ENCODE data around the gene TMEM42.

DNA sequence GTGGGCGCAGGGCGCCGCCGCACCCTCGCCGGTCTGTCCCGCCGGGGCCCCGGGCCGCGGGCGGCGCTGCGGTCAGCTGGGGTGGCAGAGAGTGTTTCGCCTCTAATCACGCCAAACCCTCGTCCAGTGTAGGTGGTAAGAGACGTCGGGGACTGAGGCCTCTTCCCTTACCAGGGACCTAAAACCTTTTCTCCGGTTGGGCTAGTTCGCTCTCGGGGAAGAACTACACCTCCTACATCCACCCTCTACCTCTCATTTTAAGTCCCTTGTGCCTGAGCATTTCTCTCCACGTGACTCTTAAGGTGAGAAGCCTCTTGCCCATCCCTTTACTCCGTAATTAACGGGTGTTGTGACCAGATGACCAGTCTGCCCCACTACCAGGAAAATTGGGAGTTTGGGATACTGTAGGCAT is 520 bp downstream of the TMEM42 start:
- TF ChIP-seq CEBPB (IDR thresholded peaks at IDR 0.05; ENCODE audit: low read depth, low read length) (no peak), NRF1 (IDR thresholded peaks at IDR 0.05; ENCODE audit: low read depth, low read length) (no peak), EZH2 (IDR thresholded peaks at IDR 0.05; ENCODE audit: low read depth, low read length, severe bottlenecking) (no peak), JUN (IDR thresholded peaks at IDR 0.05; ENCODE audit: low read depth, low read length) (no peak), RFX5 (IDR thresholded peaks at IDR 0.05; ENCODE audit: borderline replicate concordance, low read depth, low read length) (no peak), POLR2A (IDR thresholded peaks at IDR 0.05; ENCODE audit: control extremely low read depth in 1 of 2, low read depth in 2 of 2, low read length in 2 of 2) (no peak), SUZ12 (IDR thresholded peaks at IDR 0.05; ENCODE audit: low read length) (no peak), TAF1 (IDR thresholded peaks at IDR 0.05; ENCODE audit: low read depth, low read length) (no peak; the same call in 1 of the 2 replicates)
- TF ChIP-seq, protein P1, sequence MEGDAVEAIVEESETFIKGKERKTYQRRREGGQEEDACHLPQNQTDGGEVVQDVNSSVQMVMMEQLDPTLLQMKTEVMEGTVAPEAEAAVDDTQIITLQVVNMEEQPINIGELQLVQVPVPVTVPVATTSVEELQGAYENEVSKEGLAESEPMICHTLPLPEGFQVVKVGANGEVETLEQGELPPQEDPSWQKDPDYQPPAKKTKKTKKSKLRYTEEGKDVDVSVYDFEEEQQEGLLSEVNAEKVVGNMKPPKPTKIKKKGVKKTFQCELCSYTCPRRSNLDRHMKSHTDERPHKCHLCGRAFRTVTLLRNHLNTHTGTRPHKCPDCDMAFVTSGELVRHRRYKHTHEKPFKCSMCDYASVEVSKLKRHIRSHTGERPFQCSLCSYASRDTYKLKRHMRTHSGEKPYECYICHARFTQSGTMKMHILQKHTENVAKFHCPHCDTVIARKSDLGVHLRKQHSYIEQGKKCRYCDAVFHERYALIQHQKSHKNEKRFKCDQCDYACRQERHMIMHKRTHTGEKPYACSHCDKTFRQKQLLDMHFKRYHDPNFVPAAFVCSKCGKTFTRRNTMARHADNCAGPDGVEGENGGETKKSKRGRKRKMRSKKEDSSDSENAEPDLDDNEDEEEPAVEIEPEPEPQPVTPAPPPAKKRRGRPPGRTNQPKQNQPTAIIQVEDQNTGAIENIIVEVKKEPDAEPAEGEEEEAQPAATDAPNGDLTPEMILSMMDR (IDR thresholded peaks at IDR 0.05; ENCODE audit: control extremely low read depth in 1 of 3, insufficient read depth in 1 of 3, low read depth in 1 of 3, low read length in 3 of 3), result no peak

Data from H1 (cell line).